Endothelial cell of umbilical vein (primary cell): ENCODE data around the gene BTBD10. TPM values are rescaled to one million over a fixed set of nuclear protein-coding genes. Genes with fewer than 3 reads are reported as not detected.

Experiments used
- BruUV-seq: library from RNA; stranded (reverse); fragments of 400-500 nt; replicated peaks from 2 replicates; lab custom pipeline; 2021; lab: Mats Ljungman, UMichigan
- CTCF ChIA-PET: fragments of 300-600, 350-600 bp; sonication (Branson Sonifier 250); formaldehyde crosslinking; loops from one replicate; lab custom pipeline; 2021; ENCODE audit warnings: antibody characterized with exemption, inconsistent platforms; lab: Charles Lee
- POLR2A ChIA-PET: fragments of 300-600, 350-600 bp; sonication (Branson Sonifier 250); formaldehyde crosslinking; loops from one replicate; lab custom pipeline; 2021; ENCODE audit warnings: antibody characterized with exemption, inconsistent platforms; lab: Charles Lee
- DNase-seq: peaks from one replicate; pipeline ENCODE4 v3.0.0-alpha.2; 2011; ENCODE audit warnings: low read depth, low spot score
- FAIRE-seq: peaks from 2 replicates; lab custom pipeline; 2011; peaks lifted over from hg19 to GRCh38; lab: Jason Lieb, UNC
- H2AFZ ChIP-seq: 2 replicates; pipeline ENCODE4 v1.6.0; 2012; ENCODE audit warnings: low read depth, low read length, control low read depth, inconsistent platforms
- H3K27ac ChIP-seq: 2 replicates; pipeline ENCODE4 v1.5.1; 2011; ENCODE audit warnings: low read depth, mild to moderate bottlenecking, control low read depth, low read length, moderate library complexity; ENCODE audit not compliant: insufficient read depth
- H3K27me3 ChIP-seq, 2 experiments: 2 replicates each; pipeline versions ENCODE4 v1.6.0 to v1.6.1; 2011; ENCODE audit warnings: low read length in 2 of 2, mixed read lengths in 1 of 2; ENCODE audit not compliant: control insufficient read depth in 2 of 2, insufficient read depth in 2 of 2
- H3K36me3 ChIP-seq, 2 experiments: 2 replicates in 1 of 2; 3 replicates in 1 of 2; pipeline ENCODE4 v1.5.1; 2011; ENCODE audit warnings: low read length in 2 of 2, mild to moderate bottlenecking in 1 of 2, moderate library complexity in 1 of 2; ENCODE audit not compliant: control insufficient read depth in 2 of 2, insufficient read depth in 2 of 2; ENCODE audit errors: extremely low read depth in 1 of 2
- H3K4me1 ChIP-seq: 3 replicates; pipeline ENCODE4 v1.5.1; 2011; ENCODE audit warnings: mild to moderate bottlenecking, low read length; ENCODE audit not compliant: control insufficient read depth, insufficient read depth; ENCODE audit errors: extremely low read depth
- H3K4me2 ChIP-seq: 2 replicates; pipeline ENCODE4 v1.6.1; 2011; ENCODE audit warnings: low read length, control low read depth, mixed read lengths; ENCODE audit not compliant: insufficient read depth
- H3K4me3 ChIP-seq, 3 experiments: fragments of 200-600 bp in 1 of 3; sonication (generic), shearing (Covaris generic) in 1 of 3; replicated peaks in 1 of 3; 2 replicates each; pipeline ENCODE4 v1.5.1; 2011 to 2016; ENCODE audit warnings: control low read depth in 3 of 3, low read length in 3 of 3, mild to moderate bottlenecking in 2 of 3, inconsistent platforms in 1 of 3, low read depth in 1 of 3, moderate library complexity in 1 of 3; ENCODE audit not compliant: insufficient read depth in 1 of 3
- H3K79me2 ChIP-seq: 2 replicates; pipeline ENCODE4 v1.6.0; 2012; ENCODE audit warnings: low read length, inconsistent platforms; ENCODE audit not compliant: control insufficient read depth, insufficient read depth
- H3K9ac ChIP-seq: replicated peaks from 2 replicates; pipeline ENCODE3; 2011; ENCODE audit warnings: low read length, control low read depth; ENCODE audit not compliant: insufficient read depth; ENCODE audit errors: extremely low read depth
- H3K9me1 ChIP-seq: replicated peaks from 3 replicates; pipeline ENCODE4 v1.6.0; 2011; ENCODE audit warnings: mild to moderate bottlenecking, low read length; ENCODE audit not compliant: control insufficient read depth, insufficient read depth; ENCODE audit errors: extremely low read depth
- H3K9me3 ChIP-seq: replicated peaks from 2 replicates; pipeline ENCODE4 v1.5.1; 2012; ENCODE audit warnings: low read length, inconsistent platforms; ENCODE audit not compliant: control insufficient read depth, insufficient read depth
- H4K20me1 ChIP-seq: replicated peaks from 2 replicates; pipeline ENCODE3; 2011; ENCODE audit warnings: mild to moderate bottlenecking, low read length; ENCODE audit not compliant: control insufficient read depth, insufficient read depth; ENCODE audit errors: extremely low read depth
- EZH2 ChIP-seq: IDR thresholded peaks from 2 replicates; pipeline ENCODE4 v1.6.1; 2012; ENCODE audit warnings: borderline replicate concordance, low read depth, mild to moderate bottlenecking, moderate library complexity, low read length, inconsistent platforms; ENCODE audit not compliant: severe bottlenecking
- FOS ChIP-seq: IDR thresholded peaks from 2 replicates; pipeline ENCODE4 v1.6.1; 2011; ENCODE audit warnings: mild to moderate bottlenecking, low read length, moderate library complexity, borderline replicate concordance; ENCODE audit not compliant: insufficient read depth
- GATA2 ChIP-seq: IDR thresholded peaks from 2 replicates; pipeline ENCODE4 v1.7.0; 2011; ENCODE audit warnings: low read depth, mild to moderate bottlenecking, moderate library complexity, mixed read lengths, low read length; ENCODE audit not compliant: insufficient read length, insufficient read depth
- JUN ChIP-seq: IDR thresholded peaks from 2 replicates; pipeline ENCODE4 v1.6.1; 2011; ENCODE audit warnings: borderline replicate concordance, low read depth; ENCODE audit not compliant: insufficient read length, insufficient read depth
- MAX ChIP-seq: IDR thresholded peaks from 2 replicates; pipeline ENCODE4 v1.6.1; 2011; ENCODE audit not compliant: insufficient read depth, insufficient read length
- MYC ChIP-seq: IDR thresholded peaks from one replicate; pipeline ENCODE4 v1.6.1; 2011; ENCODE audit warnings: mild to moderate bottlenecking, low read depth, low read length
- POLR2A ChIP-seq: IDR thresholded peaks from 2 replicates; pipeline ENCODE4 v1.6.1; 2012; ENCODE audit warnings: low read depth, mild to moderate bottlenecking, control low read depth, low read length
- POLR2AphosphoS5 ChIP-seq: IDR thresholded peaks from 2 replicates; pipeline ENCODE4 v1.6.1; 2012; ENCODE audit warnings: low read depth, mild to moderate bottlenecking, control low read depth, low read length, moderate library complexity; ENCODE audit not compliant: insufficient read depth
- dilution Hi-C: fragments of 300-500 bp; cut with MboI; formaldehyde crosslinking; loops from one replicate; pipeline ENCODE4 v1.15.0; 2019; ENCODE audit warnings: low sequenced_read_pairs; ENCODE audit not compliant: extremely low pct_ligation_motif_present
- intact Hi-C: fragments of 100-400 bp; cut with micrococcal nuclease; formaldehyde crosslinking; loops from one replicate; pipeline ENCODE4 v1.10.0; 2022
- polyA plus RNA-seq, 4 experiments: library from polyadenylated mRNA; depleted of rRNA in 3 of 4; stranded (reverse) in 3 of 4; unstranded in 1 of 4; fragments of >200 nt; gene quantifications; 2 replicates each; pipeline versions ENCODE4 v1.2.1 to v1.2.3, GENCODE V29; 2011 to 2012; ENCODE audit warnings: missing spikeins in 1 of 4
- total RNA-seq: library from RNA; stranded (reverse); gene quantifications from 2 replicates; pipeline ENCODE4 v1.2.3, GENCODE V29; 2021
- TF ChIP-seq, protein P1 (sequence below), 2 donors: IDR thresholded peaks; 1 replicate in 1 of 2; 2 replicates in 1 of 2; pipeline ENCODE4 v1.5.1; 2011; ENCODE audit warnings: low read length in 2 of 2, mild to moderate bottlenecking in 2 of 2, moderate library complexity in 2 of 2, control low read depth in 1 of 2, inconsistent platforms in 1 of 2, low read depth in 1 of 2; ENCODE audit not compliant: insufficient read depth in 1 of 2; ENCODE audit errors: extremely low read depth in 1 of 2

The BTBD10 gene
- total and polyA plus RNA-seq, 2 donors (not counting 3 experiments of a cell fraction or from before 2014, with no cell fraction given): 31.7 to 49.6 TPM

DNA sequence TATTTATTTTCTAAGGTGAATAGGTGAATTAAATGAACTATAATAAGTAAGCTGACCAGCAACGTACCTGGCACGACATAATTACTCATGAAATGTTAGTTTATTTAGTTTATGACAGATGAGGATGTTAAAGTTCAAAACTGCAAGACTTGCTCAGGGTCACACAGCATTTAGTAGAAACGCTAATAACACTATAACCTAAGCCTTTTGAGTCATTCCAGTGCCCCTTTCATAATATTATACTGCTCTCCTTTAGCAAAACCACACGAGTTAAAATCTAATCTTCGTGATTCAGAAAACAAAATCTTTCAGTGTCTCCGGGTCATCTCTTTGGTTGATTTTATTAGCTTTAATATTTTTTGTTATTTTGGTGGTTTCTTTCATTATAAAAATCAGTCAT, 39.6 kb downstream of the BTBD10 start:
- CTCF ChIA-PET: interaction anchor here (1.5 kb wide), 1 partner anchor 38 kb away, joined by 5 read pairs; no protein-coding TSS in a partner anchor
- BruUV-seq: no TSS peak

More for the DNA sequence above, 39.6 kb downstream of the BTBD10 start:
- H3K4me2 ChIP-seq: no peak overlapping the region
- intact Hi-C loops: no loop called here
- no peak overlapping the region for H2AFZ ChIP-seq
- no peaks in the 10 kb centered on the region for H3K36me3 ChIP-seq
- H3K27me3 ChIP-seq: no peaks in the 10 kb centered on the region
- TF ChIP-seq, protein P1, sequence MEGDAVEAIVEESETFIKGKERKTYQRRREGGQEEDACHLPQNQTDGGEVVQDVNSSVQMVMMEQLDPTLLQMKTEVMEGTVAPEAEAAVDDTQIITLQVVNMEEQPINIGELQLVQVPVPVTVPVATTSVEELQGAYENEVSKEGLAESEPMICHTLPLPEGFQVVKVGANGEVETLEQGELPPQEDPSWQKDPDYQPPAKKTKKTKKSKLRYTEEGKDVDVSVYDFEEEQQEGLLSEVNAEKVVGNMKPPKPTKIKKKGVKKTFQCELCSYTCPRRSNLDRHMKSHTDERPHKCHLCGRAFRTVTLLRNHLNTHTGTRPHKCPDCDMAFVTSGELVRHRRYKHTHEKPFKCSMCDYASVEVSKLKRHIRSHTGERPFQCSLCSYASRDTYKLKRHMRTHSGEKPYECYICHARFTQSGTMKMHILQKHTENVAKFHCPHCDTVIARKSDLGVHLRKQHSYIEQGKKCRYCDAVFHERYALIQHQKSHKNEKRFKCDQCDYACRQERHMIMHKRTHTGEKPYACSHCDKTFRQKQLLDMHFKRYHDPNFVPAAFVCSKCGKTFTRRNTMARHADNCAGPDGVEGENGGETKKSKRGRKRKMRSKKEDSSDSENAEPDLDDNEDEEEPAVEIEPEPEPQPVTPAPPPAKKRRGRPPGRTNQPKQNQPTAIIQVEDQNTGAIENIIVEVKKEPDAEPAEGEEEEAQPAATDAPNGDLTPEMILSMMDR (IDR thresholded peaks at IDR 0.05; ENCODE audit: extremely low read depth in 1 of 2, insufficient read depth in 1 of 2, low read depth in 1 of 2, low read length in 2 of 2): no peak
- TF ChIP-seq FOS: no peak
- no peak for TF ChIP-seq POLR2AphosphoS5
- no peak for TF ChIP-seq MYC
- TF ChIP-seq GATA2: no peak
- no peak for TF ChIP-seq POLR2A
- TF ChIP-seq MAX: no peak
- TF ChIP-seq EZH2: no peak
- TF ChIP-seq JUN: no peak
- no peak overlapping the region for H3K4me3 ChIP-seq
- no peak overlapping the region for H3K9ac ChIP-seq
- H4K20me1 ChIP-seq: peaks cover 7% of the 10 kb centered on the region
- H3K4me1 ChIP-seq: no peaks in the 10 kb centered on the region
- peaks cover 61% of the 10 kb centered on the region for H3K79me2 ChIP-seq
- POLR2A ChIA-PET: no interaction called here
- FAIRE-seq: no peak
- H3K27ac ChIP-seq: no peak overlapping the region
- no peak for DNase-seq
- dilution Hi-C loops: no loop called here
- no peaks in the 10 kb centered on the region for H3K9me3 ChIP-seq
- H3K9me1 ChIP-seq: peaks cover 3% of the 10 kb centered on the region
